Kidney capillary endothelial cell (primary cell): Measurements from ENCODE around the gene OR8I2.
"Not testable (repeated sequence)": the region's sequence is repeated elsewhere in the genome, so short reads cannot be mapped to it uniquely, and the experiment has no call there.

ENCODE experiments used
- DNase-seq: peaks from one replicate; pipeline ENCODE4 v3.0.0-alpha.2; 2018; ENCODE audit warnings: low spot score

OR8I2 gene

GRCh38 chr11:56093008-56093407 lies at the start of gene OR8I2:
Gene OR8I2 (plus strand): TSS chr11:56093308. CDS start chr11:56093308, 0 bp downstream.
- DNase-seq, result no peak

DNA sequence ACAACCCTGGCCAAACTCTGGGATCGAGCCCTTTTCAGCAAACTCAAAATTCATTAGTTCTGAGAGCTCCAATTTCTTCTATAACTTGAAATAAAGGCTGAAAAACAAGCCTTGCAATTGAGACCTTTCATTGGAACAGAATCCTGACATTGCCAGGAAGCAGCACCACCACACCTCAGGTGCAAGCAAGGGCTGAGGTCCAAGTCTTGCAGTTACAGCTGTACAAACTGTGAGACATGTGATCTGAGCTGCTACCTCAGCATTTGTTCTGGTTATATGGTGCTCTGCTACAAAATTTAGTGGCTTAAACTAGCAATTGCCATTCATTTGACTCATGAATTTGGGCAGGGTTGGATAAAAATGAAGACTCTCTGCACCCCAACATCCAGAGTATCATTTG lies 47.6 kb upstream of the OR8I2 start:
- no peak for DNase-seq

DNA sequence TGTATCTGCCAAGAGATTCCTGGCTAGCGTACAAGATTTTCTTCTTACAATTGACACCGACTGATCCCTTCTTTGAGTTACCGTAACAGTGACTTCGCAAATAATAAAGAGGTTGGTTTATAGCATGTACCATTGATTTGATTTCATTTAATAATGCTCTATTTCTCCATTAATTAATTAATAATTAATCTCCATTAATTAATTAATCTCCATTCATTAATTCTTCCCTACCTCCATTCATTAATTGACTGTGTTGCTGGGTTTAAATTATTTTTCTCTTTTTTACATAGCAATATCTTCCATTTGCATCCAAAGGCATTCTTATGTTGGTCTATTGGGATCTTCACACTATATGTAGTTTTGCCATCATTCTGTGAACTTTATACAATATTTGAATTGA lies 44.6 kb upstream of the OR8I2 start:
- DNase-seq, result no peak

DNA sequence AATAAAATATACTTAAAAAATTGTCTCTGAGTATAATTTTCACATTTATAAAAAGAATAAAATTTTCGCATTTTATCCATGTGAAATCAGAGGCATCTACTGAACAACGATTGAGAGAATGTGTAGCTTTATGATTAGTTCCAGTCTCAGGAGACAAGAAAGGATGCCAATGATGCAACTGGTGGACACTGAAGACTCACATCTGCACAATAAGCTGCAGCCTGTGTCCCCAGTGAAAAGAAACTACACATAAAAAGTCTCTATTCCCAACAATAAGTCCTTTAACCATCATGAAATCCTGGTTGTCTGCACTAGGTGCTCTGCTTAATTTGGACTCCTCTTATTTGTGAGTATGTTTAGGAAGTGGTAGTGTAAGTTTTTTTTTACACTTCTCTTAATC lies 43.6 kb upstream of the OR8I2 start:
- no peak for DNase-seq

- DNase-seq, result not testable (repeated sequence)
These were observed 36.7 kb upstream of the OR8I2 start for GRCh38 chr11:56056366-56056765.

GRCh38 chr11:56057661-56058237 lies 35.4 kb upstream of the OR8I2 start:
- DNase-seq, result not testable (repeated sequence)

DNA sequence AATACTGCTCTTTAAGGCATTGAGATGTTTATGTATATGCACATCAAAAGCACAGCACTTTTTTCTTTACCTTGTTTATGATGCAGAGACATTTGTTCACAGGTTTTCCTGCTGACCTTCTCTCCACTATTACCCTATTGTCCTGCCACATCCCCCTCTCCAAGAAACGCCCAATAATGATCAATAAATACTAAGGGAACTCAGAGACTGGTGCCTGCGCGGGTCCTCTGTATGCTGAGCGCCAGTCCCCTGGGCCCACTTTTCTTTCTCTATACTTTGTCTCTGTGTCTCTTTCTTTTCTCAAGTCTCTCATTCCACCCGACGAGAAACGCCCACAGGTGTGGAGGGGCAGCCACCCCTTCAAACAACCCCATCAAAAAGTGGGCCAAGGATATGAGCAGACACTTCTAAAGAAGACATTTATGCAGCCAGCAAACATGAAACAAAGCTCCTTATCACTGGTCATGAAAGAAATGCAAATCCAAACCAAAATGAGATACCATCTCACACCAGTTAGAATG lies 34.8 kb upstream of the OR8I2 start:
- DNase-seq, result not testable (repeated sequence)

DNA sequence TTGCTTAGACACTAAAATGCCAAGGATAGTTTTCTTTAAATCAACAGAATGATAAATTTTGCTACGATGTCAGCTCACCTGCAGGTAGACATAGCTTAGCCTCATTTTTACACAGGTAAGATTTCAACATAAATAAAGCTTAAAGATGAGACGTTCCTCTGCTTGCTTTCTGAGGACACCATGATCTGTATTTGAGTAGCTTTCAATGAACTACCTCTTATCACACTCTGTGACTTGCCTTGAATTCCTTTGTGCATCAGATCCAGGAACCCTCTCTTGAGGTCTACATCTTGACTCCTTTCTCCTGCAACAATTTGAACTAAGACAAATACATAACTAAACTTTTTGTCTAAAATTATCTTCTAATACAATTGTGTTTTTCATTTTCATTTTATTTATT lies 26.1 kb upstream of the OR8I2 start:
- no peak for DNase-seq

DNA sequence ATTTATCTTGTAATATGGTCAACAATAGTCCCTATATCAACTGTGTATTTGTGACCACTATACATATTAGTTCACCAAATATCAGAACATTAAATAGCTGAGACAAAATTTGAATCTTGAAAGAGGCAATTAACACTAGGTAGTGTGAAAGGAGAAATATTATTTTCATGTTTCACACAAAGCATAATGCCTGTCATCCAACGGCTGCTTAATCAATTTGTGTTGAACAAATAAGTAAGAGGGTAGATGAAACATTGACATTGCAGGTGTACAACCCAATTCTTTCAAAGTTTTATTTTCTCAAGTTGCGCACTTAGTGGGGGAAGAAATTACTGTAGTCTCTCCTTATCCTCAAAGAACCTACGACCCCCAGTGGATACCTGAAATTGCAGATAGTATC lies 3.4 kb upstream of the OR8I2 start:
- DNase-seq, result no peak

DNA sequence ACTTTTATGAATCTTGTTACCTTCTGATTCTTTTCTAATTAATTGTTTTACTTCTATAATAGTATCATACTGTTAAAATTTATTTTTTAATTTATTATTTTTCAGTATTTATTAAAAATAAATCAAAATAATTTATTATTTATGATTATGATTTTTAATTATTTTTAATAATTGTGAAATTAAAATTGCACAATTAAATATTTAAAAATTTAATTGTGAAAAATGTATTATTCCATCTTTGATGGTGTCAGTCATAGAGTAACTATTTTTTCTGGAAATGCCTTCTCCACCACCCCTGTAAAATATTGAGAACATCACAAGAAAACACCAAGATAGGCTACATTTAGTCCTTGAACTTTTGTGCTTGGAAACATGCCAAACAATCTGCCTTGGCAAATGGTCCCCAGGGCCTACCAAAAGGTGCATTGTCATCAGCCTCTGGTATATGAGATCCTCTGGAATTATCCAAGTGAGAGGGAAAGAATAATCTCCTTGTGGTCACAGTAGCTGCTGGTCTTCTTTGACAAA lies 10.2 kb downstream of the OR8I2 start, which contains the start of gene OR8H2:
Gene OR8H2 (plus strand): TSS at position 478 of the 528 bp plus-strand sequence. CDS start 1,356 bp downstream, outside the sequence.
- DNase-seq, result no peak

GRCh38 chr11:56122073-56122472 lies 29.0 kb downstream of the OR8I2 start, which contains the start of gene OR8H3:
Gene OR8H3 (plus strand): TSS chr11:56122373. CDS start chr11:56122373, 0 bp downstream.
- no peak for DNase-seq

GRCh38 chr11:56140151-56140661 lies 47.1 kb downstream of the OR8I2 start, which contains the start of gene OR8J3:
Gene OR8J3 (minus strand): TSS chr11:56140201. CDS start chr11:56137718, 2,483 bp downstream.
- DNase-seq, result no peak

DNA sequence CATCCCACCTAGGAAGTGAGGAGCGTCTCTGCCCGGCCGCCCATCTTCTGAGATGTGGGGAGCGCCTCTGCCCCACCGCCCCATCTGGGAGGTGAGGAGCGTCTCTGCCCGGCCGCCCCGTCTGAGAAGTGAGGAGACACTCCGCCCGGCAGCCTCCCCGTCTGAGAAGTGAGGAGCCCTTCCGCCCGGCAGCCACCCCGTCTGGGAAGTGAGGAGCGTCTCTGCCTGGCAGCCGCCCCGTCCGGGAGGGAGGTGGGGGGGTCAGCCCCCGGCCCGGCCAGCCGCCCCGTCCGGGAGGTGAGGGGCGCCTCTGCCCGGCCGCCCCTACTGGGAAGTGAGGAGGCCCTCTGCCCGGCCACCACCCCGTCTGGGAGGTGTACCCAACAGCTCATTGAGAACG lies 50.6 kb downstream of the OR8I2 start:
- DNase-seq, result not testable (repeated sequence)
